HCT116 (cell line): ENCODE results near the gene ZBTB5. TPM values are rescaled to one million over a fixed set of nuclear protein-coding genes. Genes with fewer than 3 reads are reported as not detected.

Experiments
- ATAC-seq: fragments of 200-7000 bp; cut with Tn5 transposase; 2 replicates; pipeline ENCODE4 v1.9.1; 2020; ENCODE audit warnings: mild to moderate bottlenecking, moderate library complexity
- BruUV-seq: library from RNA; stranded (reverse); fragments of 400-500 nt; replicated peaks from 2 replicates; lab custom pipeline; 2021; lab: Mats Ljungman, UMichigan
- CTCF ChIA-PET: fragments of 300-600 bp; sonication (Branson Sonifier 250); formaldehyde crosslinking; loops from one replicate; lab custom pipeline; 2021; ENCODE audit warnings: antibody characterized with exemption; lab: Charles Lee
- POLR2A ChIA-PET: fragments of 300-600, 350-600 bp; sonication (Branson Sonifier 250); formaldehyde crosslinking; loops from one replicate; lab custom pipeline; 2021; ENCODE audit warnings: antibody characterized with exemption; lab: Charles Lee
- RAD21 ChIA-PET, 2 experiments: fragments of 300-600 bp; sonication (Branson Sonifier 250); formaldehyde crosslinking; loops; one replicate each; lab custom pipeline; 2023; ENCODE audit warnings: low total read pairs in 2 of 2; ENCODE audit not compliant: uncharacterized antibody in 2 of 2, unreplicated experiment in 2 of 2, low non-redundant PET in 1 of 2; lab: Charles Lee
- DNase-seq: peaks from one replicate; pipeline ENCODE4 v3.0.0-alpha.2; 2010; ENCODE audit warnings: low read depth, low spot score
- H2AFZ ChIP-seq: fragments of 200-600 bp; shearing (Covaris generic), sonication (generic); 2 replicates; pipeline ENCODE4 v1.6.1; 2017; ENCODE audit warnings: low read depth, mixed run types, mixed read lengths, antibody characterized with exemption, low read length; ENCODE audit not compliant: poor library complexity, severe bottlenecking
- H3K27ac ChIP-seq: 2 replicates; pipeline ENCODE4 v1.5.1; 2012; ENCODE audit warnings: low read depth, low read length
- H3K27me3 ChIP-seq: fragments of 200-600 bp; sonication (generic); 2 replicates; pipeline ENCODE4 v1.6.1; 2016; ENCODE audit warnings: mixed run types, low read length, mixed read lengths; ENCODE audit not compliant: insufficient read depth
- H3K36me3 ChIP-seq, 2 experiments: fragments of 200-500 bp in 1 of 2; fragments of 200-600 bp in 1 of 2; sonication (Bioruptor generic) in 1 of 2; sonication (generic) in 1 of 2; 2 replicates each; pipeline versions ENCODE4 v1.5.1 to v1.6.1; 2014 to 2016; ENCODE audit warnings: low read length in 2 of 2, inconsistent platforms in 1 of 2, mixed read lengths in 1 of 2, mixed run types in 1 of 2; ENCODE audit not compliant: insufficient read depth in 2 of 2, control insufficient read depth in 1 of 2
- H3K4me1 ChIP-seq, 2 experiments: fragments of 200-600 bp in 1 of 2; sonication (generic) in 1 of 2; 2 replicates each; pipeline versions ENCODE4 v1.5.1 to v1.6.1; 2012 to 2017; ENCODE audit warnings: low read length in 2 of 2, inconsistent platforms in 1 of 2, mild to moderate bottlenecking in 1 of 2, mixed read lengths in 1 of 2, mixed run types in 1 of 2, moderate library complexity in 1 of 2; ENCODE audit not compliant: insufficient read depth in 2 of 2, control insufficient read depth in 1 of 2
- H3K4me2 ChIP-seq: fragments of 200-600 bp; sonication (generic); 2 replicates; pipeline ENCODE4 v1.6.1; 2017; ENCODE audit warnings: mixed run types, low read length, mixed read lengths
- H3K4me3 ChIP-seq, 2 experiments: fragments of 200-600 bp in 1 of 2; sonication (generic) in 1 of 2; replicated peaks in 1 of 2; 2 replicates each; pipeline ENCODE4 v1.5.1; 2011 to 2016; ENCODE audit warnings: low read length in 2 of 2, control low read depth in 1 of 2, low read depth in 1 of 2, mild to moderate bottlenecking in 1 of 2, mixed read lengths in 1 of 2, mixed run types in 1 of 2
- H3K79me2 ChIP-seq: fragments of 200-600 bp; sonication (generic); 2 replicates; pipeline ENCODE4 v1.6.1; 2017; ENCODE audit warnings: mild to moderate bottlenecking, mixed run types, low read length, moderate library complexity, mixed read lengths; ENCODE audit not compliant: insufficient read depth
- H3K9ac ChIP-seq: fragments of 200-600 bp; sonication (generic); 2 replicates; pipeline ENCODE4 v1.6.1; 2016; ENCODE audit warnings: low read length, mixed read lengths
- H3K9me2 ChIP-seq: fragments of 200-600 bp; sonication (generic), shearing (Covaris generic); 2 replicates; pipeline ENCODE4 v1.6.1; 2017; ENCODE audit warnings: mixed run types, mild to moderate bottlenecking, moderate library complexity; ENCODE audit not compliant: insufficient read depth
- H3K9me3 ChIP-seq, 2 experiments: fragments of 200-500 bp in 1 of 2; fragments of 200-600 bp in 1 of 2; sonication (Bioruptor generic) in 1 of 2; sonication (generic) in 1 of 2; 2 replicates each; pipeline ENCODE4 v1.6.1; 2014 to 2017; ENCODE audit warnings: low read length in 2 of 2, mixed read lengths in 2 of 2, inconsistent platforms in 1 of 2, low read depth in 1 of 2, mild to moderate bottlenecking in 1 of 2, mixed run types in 1 of 2, moderate library complexity in 1 of 2; ENCODE audit not compliant: control insufficient read depth in 1 of 2, insufficient read depth in 1 of 2
- H4K20me1 ChIP-seq: fragments of 200-600 bp; sonication (generic), shearing (Covaris generic); 2 replicates; pipeline ENCODE4 v1.6.1; 2017; ENCODE audit warnings: mixed run types, mild to moderate bottlenecking, moderate library complexity; ENCODE audit not compliant: insufficient read depth
- ATF3 ChIP-seq: IDR thresholded peaks from 2 replicates; pipeline ENCODE4 v1.6.1; 2012
- JUND ChIP-seq: IDR thresholded peaks from 2 replicates; pipeline ENCODE4 v1.6.1; 2012
- TCF7L2 ChIP-seq: IDR thresholded peaks from 2 replicates; pipeline ENCODE4 v1.7.0; 2011; ENCODE audit warnings: borderline replicate concordance, inconsistent platforms; ENCODE audit not compliant: insufficient read depth, insufficient read length; ENCODE audit errors: extremely low read depth
- ZFX ChIP-seq: fragments of 450-650 bp; IDR thresholded peaks from 2 replicates; pipeline ENCODE4 v1.6.1; 2017
- ZNF274 ChIP-seq: fragments of 200-500 bp; sonication (Bioruptor generic); IDR thresholded peaks from 2 replicates; pipeline ENCODE4 v1.6.1; 2014; ENCODE audit warnings: mild to moderate bottlenecking, low read depth, low read length, inconsistent platforms
- intact Hi-C: fragments of 100-400 bp; cut with micrococcal nuclease; formaldehyde crosslinking; loops from 2 replicates; pipeline ENCODE4 v1.10.0; 2022
- total RNA-seq: library from RNA; stranded (reverse); gene quantifications from one replicate; pipeline ENCODE4 v1.2.1, GENCODE V29; 2021; ENCODE audit not compliant: unreplicated experiment

The ZBTB5 gene
- total RNA-seq, 1 experiment from 2014 or later: 22.3 TPM

- Histone ChIP-seq H4K20me1 (no peaks in the 10 kb centered on the region; the same call in 1 of the 2 replicates), H3K4me2 (no peak overlapping the region), H3K9me3 (no peaks in the 10 kb centered on the region), H3K9me2 (no peaks in the 10 kb centered on the region), H3K4me3 (no peak overlapping the region), H3K27me3 (no peaks in the 10 kb centered on the region), H3K9ac (no peak overlapping the region), H3K4me1 (no peaks in the 10 kb centered on the region; a peak in 1 of 4 replicates), H3K27ac (no peak overlapping the region), H2AFZ (no peak overlapping the region), H3K36me3 (peaks cover 6 to 21% of the 10 kb centered on the region in 2 experiments; a peak in 3 of 4 replicates), H3K79me2 (peaks cover 4% of the 10 kb centered on the region; the same call in 1 of the 2 replicates)
- intact Hi-C loops: no loop called here
- ATAC-seq (no peak), DNase-seq (no peak)
- TF ChIP-seq JUND (no peak), ATF3 (no peak), ZNF274 (no peak)
- ChIA-PET POLR2A (no interaction called here), RAD21 (no interaction called here), CTCF (no interaction called here)
- BruUV-seq: no TSS peak
Measured at GRCh38 chr9:37508135-37508833, 43.0 kb upstream of the ZBTB5 start.

DNA sequence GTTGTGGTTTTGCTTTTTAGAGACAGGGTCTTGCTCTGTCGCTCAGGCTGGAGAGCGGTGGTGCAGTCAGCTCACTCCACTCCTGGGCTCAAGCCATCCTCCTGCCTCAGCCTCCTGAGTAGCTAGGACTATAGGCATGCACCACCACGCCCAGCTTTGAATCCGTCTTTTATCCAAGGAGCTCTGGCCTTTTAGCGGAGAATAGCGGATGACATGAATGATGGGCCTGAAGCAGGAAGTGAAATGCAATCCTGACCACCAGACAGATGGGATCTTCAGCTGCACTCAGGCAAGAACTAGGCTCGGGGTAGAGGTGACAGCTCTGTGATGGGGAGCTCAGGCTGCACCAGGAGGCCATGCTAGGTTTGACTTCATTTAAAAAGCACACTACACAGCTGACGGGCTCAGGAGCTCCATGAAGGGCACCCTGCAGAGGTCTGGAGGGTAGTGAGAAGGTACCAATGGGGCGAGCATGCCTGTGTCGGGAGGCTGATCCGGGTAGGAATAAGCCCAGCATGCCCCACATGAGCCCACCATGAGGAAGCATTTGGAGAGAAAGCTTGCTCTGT, 42.4 kb upstream of the ZBTB5 start:
- DNase-seq (no peak), ATAC-seq (no peak)
- CTCF ChIA-PET: no interaction called here
- Histone ChIP-seq H4K20me1 (no peaks in the 10 kb centered on the region; the same call in 1 of the 2 replicates), H3K36me3 (peaks cover 11 to 26% of the 10 kb centered on the region in 2 experiments), H3K9me3 (no peaks in the 10 kb centered on the region), H3K9ac (no peak overlapping the region), H3K27ac (no peak overlapping the region), H3K4me1 (no peaks in the 10 kb centered on the region; a peak in 1 of 4 replicates), H3K4me3 (no peak overlapping the region), H3K4me2 (no peak overlapping the region), H2AFZ (no peak overlapping the region), H3K79me2 (peaks cover 4% of the 10 kb centered on the region; the same call in 1 of the 2 replicates), H3K9me2 (no peaks in the 10 kb centered on the region), H3K27me3 (no peaks in the 10 kb centered on the region)
- RAD21 ChIA-PET: no interaction called here
- POLR2A ChIA-PET: no interaction called here
- BruUV-seq: no TSS peak
- intact Hi-C loops: no loop called here
- no peak for TF ChIP-seq TCF7L2
- no peak for TF ChIP-seq ZFX
- TF ChIP-seq, all 23 proteins: peak for 0
